ENCODE results near the gene MELTF.

MELTF gene

DNA sequence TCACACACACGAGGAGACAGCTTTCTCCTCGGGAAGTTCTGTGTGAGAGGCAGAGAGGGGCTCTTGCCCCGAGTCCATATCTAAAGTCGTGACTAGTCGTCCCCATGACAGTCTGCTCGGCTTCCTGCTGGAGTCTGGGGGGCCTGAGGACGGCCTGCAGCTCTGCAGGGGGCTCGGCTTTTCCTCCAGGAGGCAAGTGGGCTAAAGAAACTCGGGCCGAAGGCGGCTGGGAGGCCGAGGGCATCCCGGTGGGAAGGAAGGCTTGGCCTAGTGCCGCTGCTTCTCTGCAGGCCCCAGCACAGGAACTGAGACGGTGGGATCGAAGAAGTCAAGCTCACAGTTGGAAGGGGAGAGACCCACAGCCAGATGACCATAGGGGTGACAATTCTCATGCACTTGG is 35.6 kb downstream of the MELTF start:
- DNase-seq (ENCODE audit: low spot score), result no peak

DNA sequence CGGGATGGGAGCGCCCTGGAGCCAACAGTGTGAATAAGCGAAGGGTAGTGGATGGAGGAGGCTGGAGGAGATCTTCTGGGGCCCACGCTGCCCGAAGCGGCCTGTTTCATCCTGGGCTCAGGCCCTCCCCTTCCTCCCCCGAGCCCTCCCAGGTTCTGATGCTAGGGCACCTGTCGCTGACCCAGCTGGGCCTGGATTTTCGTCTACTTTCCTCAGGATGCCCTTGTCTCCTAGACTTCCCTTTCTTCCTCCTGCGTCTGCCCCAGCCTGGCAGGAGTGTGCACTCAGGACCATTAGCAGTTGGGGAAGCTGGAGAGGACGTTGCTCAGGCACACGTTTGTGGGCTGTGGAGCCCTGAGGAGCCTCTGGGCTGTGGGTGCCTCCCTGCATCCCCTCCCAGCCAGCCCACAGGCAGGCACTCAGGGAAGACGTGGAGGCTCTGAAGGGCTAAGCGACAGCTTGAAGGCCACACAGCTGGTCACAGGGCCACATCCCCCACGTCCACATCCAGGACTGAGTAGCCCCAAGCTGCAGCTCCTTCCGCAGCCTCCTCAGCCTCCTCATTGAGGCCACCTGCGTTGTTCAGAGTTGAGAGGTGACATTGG is 37.1 kb downstream of the MELTF start:
- no peak for DNase-seq (ENCODE audit: low spot score)

DNA sequence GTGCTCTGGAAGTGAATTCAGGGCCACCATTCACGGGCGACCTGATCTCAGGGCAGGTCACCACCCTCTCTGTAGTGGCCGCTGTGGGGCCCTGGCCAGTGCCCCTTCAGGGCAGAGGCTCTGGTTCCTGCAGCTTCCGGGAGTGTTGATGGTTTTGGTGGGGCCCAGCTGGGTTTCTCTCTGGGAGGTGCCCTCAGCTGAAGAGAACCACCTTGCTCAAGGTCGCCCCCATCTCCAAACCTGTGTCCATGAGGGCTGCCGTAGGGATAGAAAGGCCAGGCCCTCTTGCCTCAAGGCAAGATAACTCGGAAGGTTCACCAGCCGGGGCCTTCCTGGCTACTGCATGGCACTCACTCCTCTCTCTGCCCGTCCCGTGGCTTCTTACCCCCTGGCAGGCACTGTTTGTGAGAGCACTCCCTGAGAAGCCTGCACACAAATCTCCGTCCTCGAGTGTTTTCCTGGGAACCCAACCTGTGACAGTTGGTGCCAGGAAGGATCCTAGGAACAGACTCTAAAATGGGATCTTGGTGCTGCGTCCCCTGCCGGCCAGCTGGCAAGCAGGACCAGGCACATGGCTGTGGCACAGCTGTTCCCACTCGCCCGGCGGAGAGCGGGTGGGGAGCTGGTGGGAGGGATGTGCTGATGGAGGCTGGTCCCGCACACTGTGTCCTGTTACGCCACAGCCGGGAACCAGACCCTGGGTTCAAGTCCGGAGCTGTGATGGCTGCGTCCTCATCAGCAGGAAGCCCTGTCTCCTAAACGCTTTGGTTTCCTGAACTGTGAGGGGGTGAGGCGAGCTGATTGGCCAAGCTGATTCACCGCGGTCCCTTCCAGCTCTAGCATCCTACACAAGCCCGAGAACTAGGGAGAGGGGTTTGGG is 37.8 kb downstream of the MELTF start:
- DNase-seq (ENCODE audit: low spot score), result no peak

DNA sequence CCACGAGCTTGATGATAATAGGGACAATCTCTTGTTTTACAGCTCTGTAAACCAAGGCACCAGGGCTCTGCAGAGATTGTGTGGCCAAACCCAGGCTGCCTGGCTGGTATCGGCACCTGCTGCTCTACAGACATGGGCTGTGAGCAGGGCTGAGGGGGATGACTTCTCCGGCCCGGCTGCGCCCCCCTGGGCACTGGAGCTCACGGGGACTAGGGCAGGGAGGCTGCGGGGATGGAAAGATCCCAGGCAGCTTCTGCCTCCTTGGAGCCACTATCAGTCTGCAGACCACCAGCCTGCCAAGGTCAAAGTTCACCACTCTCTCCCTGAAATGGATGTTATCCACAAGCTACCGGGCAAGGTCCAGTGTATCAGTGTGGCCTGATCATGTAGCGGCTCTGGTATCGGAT is 39.0 kb downstream of the MELTF start:
- DNase-seq (ENCODE audit: low spot score), result no peak

DNA sequence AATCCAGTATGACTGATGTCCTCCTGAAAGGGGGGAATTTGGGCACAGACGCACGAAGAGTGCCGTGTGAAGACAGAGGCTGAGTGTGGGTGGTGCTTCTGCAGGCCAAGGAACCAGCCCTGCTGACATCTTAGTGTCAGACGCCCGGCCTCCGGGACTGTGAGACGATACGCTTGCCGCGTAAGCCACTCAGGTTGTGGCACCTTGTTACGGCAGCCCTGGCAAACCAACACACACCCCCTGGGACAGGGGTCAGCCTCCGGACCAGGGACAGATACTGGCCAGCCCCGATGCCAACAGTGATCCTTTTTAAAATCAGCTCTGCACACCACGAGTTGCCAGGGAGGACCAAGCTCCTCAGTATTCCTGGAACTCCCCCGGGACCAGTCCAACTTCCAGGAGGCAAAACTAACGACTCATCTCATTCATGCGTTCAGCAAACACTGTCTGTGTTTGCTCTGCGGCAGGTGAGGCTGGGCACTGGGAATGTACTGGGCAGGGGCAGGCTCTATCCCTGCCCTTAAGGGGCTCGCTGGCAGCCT is 39.8 kb downstream of the MELTF start:
- no peak for DNase-seq (ENCODE audit: low spot score)

DNA sequence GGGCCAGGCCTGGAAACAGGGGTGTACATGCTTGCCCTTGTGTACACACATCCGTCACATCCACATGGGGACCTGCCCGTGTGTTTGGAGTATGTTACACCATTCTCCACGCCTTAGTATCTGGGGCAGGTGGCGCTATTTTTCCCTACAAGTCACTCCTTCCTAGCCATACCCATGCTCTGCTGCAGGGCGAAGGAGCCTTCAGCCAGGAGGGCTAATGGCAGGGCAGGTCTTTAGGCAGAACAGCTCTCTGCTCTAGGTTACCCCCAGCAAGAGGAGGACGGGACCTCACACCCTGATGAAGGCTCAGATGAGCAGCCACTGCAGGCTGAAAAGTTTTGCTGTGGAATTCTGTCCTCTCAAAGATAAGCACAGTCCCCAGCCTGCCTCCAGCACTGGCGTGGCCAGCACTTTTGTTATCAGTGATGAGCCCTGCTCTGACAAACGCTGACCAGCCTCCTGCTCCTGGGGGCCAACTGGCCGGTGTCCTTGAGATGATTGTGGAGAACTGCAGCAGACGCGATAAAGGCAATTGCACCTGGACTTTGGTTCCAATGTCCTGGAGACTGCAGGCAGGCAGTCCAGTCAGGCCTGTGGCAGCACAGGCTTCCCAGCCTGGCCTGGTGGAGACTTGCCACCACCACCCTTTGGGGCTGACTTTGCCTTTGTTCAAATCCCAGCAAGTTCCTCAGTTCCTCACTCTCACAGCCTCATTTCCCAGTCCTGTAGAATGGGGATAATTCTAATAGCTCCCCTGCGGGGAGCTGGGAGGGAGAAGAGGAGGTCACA is 41.2 kb downstream of the MELTF start:
- DNase-seq (ENCODE audit: low spot score), result peak; percentile 47

DNA sequence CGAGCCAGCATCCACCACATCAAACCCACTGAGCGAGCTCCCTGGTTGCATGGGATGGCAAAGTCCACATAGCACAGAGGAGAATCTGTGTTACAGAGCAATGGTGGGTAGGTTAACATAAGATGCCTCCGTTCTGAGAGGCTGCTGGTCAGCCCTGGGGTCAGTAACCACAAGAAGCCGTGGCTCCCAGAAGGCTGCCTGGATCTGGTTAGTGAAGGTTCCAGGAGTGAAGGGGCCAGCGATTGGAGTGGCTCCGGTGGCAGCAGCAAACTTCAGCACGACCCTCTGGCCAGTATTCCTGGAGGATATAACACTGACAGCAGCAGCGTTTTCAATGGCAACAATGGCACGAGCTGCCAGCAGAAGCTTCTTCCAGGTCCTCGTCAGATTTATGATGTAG is 42.6 kb downstream of the MELTF start:
- no peak for DNase-seq (ENCODE audit: low spot score)

DNA sequence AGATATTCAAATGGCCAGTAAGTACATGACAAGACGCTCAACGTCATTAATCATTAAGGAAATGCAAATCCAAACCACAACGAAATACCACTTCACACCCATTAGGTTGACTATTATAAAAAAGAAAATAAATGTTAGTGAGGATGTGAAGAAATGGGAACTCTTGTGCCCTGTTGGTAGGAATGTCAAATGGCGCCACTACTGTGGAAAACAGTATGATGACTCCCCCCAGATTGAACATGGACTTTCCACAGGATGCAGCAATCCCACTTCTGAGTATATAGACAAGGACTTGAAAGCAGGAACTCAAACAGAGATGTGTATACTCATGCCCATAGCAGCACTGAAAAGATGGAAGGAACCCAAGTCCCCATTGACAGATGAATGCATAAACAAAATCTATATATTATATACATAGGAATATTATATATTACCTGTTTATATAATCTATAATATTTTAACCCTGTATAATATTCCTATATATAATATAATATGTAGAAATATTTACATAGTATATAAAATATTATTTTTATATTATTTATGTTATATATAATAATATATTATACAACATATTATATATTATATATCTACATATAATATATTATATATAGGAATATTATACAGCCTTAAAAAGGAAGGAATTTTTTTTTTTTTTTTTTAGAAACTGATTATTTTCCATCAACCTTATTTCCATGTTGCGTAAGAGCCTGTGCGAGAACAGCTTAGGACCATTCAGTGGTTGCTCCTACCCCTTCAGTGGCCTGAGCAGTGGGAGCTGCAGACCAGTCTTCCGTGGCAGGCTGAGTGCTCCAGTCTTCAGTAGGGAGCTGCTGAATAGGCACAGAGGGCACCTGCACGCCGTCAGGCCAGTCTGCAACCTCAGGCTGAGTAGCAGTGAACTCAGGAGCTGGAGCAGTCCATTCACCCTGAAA is 43.4 kb downstream of the MELTF start:
- no peak for DNase-seq (ENCODE audit: low spot score)

DNA sequence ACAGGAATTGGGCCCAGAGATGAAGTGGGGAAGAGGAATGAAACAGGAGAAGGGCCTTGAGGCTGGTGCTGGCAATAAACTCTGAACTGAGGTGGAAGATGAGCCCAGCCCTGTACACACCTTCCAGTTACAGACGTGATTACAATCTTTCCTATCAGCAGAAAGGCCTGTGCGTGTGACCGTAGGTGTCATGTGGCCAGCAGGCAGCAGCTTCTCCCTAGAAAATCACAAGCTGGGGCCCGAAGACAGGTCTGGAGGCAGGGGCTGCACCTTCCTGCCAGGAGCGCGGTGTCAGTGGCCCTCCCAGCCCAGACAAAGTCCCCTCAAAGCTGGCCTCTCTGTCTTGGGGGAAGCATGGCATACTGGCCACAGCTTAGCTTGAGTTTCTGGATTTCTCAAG is 44.3 kb downstream of the MELTF start:
- no peak for DNase-seq (ENCODE audit: low spot score)

DNA sequence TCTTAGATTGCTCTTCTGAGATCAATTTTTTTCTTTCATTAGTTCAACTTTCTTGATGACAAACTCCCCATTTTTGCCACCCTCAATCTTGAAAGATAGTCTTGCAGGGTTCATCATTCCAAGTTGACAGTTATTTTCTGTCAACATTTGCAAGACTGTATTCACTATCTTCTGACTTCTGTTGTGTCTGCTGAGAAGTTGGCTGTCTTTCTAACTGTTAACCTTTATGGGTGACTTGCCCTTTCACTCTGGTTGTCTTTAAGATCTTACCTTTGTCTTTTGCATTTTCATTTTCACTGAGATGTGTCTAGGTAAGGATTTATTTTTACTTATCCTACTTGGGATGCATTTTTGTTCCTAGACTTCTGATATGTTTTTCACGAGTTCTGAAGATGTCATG is 46.4 kb downstream of the MELTF start:
- DNase-seq (ENCODE audit: low spot score), result no peak

DNA sequence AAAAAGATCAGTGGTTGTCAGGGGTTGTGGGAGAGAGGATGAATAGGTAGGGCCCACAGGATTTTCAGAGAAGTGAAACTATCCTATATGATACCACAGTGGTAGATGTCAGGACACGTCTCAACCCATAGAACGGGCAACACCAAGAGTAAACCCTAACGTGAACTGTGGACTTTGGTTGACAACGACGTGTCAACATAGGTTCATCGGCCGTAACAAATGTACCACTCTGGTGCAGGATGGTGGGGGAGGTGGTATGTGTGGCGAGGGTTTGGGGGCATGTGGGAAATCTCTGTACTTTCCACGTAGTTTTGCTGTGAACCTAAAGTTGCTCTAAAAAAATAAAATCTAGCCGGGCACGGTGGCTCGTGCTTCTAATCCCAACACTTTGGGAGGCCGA is 48.0 kb downstream of the MELTF start:
- no peak for DNase-seq (ENCODE audit: low spot score)

DNA sequence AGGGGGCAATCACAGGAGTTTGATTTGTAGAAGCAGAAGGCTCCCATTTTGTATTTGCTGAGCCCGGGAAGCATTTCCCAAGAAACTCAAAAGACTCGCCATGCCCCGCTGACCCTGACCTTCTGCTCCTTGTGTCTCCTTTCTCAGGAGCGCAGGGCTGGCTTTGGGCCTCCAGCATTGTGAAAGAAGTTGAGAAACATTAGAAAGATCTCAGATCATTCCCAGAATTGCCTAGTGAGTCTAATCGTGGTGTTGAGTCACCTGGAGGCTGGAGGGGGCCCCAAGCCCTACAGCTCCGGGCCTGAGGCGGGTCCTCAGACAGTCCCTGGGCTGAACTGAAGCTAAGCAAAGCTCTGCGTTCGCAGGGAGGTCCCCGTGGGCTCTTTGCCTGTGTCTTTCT is 50.1 kb downstream of the MELTF start:
- peak; percentile 33 for DNase-seq (ENCODE audit: low spot score)

DNA sequence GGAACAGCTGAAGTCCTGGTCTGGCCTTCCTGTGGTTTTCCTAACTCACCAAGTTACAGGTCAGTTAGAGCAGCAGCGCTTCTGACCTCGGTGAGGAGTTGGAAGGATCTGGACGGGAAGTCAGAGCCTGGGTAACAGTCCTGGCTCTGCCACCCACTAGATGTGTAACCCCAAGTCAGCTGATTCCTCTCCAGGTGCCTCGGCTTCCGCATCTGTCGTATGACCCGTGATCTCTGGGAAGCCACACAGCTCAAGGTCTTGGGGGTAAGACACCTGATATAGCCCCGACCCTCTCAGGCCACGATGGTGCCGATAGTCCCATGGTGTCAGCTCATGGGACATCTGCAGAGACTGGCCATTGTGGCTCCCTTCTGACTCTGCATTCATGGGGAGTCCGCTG is 52.7 kb downstream of the MELTF start:
- no peak for DNase-seq (ENCODE audit: low spot score)

DNA sequence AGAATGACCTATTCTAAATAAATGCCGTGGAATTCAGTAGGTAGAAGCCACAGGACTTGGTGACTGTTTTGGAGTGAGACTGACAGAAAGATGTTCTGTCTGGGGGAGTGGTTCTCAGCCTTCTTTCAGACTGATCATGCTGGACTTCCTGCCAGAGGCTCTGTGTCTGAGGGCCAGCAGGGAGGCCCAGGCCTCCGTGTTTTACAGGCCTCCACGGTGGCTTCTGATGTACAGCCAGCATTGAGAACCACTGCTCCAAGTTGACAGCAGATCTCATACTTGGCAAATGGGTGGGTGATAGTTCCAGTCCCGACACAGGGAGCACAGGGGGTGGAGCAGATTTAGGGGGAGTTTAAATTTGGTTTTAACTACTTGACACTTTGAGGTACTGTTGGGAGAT is 54.3 kb downstream of the MELTF start:
- no peak for DNase-seq (ENCODE audit: low spot score)

DNA sequence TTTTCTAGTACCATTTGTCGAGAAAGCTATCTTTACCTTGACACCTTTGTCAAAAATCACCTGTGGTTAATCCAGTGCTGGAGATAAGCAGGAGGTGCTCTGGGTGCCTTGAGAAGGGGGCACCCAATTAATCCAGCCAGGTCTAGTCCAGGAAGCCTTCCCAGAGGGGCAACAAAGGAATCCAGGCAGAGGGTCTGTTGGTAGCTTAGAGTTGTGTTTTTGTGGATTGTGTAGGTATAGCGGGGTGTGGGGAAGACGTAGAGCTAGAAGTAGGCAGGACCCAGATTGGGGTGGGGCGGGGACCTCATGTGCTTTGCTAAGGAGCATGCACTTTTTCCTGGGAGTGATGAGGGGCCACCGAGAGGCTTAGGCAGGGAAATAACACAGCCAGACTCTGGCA is 55.0 kb downstream of the MELTF start:
- DNase-seq (ENCODE audit: low spot score), result no peak

DNA sequence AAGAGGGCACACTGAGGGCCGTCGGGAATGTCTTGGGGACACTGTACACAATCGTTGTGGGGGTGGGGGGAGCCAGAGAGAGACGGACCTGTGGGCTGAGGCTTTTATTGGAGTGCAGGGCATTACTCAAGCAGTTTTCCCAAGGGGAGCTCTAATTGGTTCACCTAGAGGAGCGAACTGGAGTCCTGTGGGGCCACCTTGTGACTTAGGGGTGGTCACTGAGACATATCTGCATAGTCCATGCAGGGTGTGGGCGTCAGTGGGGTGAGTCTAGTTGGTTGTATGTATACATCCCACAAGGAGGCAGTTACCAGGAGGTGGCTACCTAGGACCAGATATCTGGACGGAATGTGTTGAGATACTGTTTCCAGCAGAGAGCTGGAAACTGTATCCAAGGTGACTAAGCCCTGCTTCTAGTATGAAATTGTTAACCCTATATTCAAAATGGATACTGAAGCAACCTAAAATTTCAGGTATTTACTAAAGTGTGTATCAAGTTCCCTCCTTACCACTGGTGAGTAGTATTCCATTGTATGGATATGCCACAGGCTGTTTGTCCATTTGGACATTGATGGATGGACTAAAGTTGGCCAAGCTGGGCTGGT is 58.4 kb downstream of the MELTF start:
- DNase-seq (ENCODE audit: low spot score), result no peak

DNA sequence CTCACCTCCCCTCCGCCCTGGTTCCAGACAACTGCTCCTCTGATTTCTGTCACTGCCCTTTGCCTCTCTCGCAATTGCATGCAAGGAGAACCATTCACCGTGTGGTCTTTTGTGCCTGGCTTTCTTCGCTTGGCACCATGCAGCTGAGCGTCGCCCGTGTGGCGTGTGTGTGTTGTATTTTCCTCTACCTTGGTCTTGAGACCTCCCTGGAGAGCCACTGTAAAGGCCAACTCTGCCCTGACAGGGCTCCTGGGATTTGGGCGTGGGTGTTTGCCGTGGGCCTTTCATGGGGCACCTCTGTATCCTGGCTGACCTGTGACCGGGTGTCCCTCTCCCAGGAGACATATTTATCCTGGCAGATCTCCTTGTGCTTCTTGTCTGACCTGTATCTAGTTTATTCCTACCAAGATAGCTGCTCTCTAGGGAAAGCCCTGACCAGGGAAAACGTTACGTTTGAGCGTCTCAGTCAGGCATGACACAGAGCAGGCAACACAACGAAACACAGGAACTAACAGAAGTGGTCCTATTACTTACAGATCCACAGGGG is 59.0 kb downstream of the MELTF start:
- DNase-seq (ENCODE audit: low spot score), result no peak

DNA sequence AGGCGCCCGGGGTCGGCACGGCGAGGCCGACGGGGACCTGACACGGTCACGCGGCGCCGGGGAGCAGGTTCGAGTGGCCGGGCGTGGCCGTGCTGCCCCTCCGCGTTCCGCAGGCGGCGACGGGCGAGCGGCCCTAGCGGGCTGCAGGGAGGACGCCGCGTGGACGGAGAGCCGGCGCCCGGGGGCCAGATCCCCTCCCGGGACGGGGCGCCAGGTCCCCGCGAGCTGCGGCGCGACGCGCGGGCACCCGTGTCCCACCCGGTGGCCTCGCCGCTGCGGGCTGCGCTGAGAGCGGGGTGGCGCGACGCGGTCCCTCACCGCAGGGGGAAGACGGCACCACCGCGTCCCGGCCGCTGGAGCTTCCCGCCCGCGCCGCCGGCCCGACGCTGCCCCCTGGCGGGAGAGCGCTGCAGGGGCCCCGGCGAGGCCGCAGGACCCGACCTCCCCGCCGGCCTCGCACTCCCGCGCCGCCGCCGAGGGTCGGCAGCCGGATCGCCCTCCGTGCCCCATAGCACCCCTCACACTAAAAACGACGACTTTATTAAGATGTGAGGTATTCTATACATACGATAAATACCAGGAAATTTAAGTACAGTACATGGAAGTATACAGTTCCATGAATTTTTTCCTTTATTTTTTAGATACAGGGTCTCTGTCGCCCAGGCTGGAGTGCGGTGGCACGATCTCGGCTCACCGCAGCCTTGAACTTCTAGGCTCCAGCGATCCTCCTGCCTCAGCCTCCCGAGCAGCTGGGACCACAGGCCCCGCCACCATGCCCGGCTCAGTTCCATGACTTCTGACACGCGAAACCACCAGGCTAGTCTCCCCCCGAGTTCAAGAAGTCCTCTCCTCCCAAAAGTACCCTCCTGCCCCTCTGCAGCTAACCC is 59.7 kb downstream of the MELTF start:
- DNase-seq (ENCODE audit: low spot score), result peak; percentile 97

DNA sequence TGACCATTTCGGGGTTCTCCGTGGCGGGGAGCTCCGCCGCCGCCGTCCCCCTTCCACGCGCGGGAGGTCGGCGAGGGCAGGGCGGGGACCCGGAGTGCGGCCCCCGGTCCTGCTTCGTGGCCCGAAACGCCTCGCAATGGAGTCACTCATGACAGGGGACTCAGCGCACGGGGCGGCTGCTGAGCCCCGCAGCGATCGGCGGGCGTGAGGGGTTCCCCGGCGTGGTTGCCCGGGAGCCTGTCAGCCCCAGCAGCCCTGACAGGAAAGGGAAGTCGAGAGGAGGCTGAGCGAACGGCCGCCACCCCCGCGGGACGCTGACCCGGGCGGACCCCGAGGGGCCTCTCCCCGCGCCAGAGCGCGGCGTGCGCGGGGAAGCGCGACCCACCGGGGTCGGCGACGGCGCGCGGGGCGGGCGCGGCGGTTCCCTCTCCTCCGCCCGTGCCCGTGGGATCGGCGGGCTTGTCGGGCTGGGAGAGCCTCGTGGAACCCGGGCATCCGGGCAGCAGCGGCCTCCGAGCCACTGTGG is 60.4 kb downstream of the MELTF start:
- DNase-seq (ENCODE audit: low spot score), result peak; percentile 79
